Choroid plexus epithelial cell (primary cell): ENCODE measurements around the gene ZC3H10.

Experiments used
- DNase-seq: peaks from one replicate; pipeline ENCODE4 v3.0.0-alpha.2; 2010; ENCODE audit warnings: low read depth
- H3K4me3 ChIP-seq: 2 replicates; pipeline ENCODE4 v1.5.1; 2011; ENCODE audit warnings: low read depth, mild to moderate bottlenecking, control low read depth, low read length, moderate library complexity
- CTCF ChIP-seq: conservative IDR thresholded peaks from 2 replicates; pipeline ENCODE4 v1.5.1; 2011; ENCODE audit warnings: low read depth, mild to moderate bottlenecking, control low read depth, inconsistent platforms, low read length, moderate library complexity

Gene ZC3H10

GRCh38 chr12:56146492-56147460, 28.7 kb downstream of the ZC3H10 start:
- TF ChIP-seq CTCF: no peak
- no peak for DNase-seq

GRCh38 chr12:56150563-56150962, 32.5 kb downstream of the ZC3H10 start:
- TF ChIP-seq CTCF: no peak
- peak; percentile 73 for DNase-seq
- H3K4me3 ChIP-seq: no peak overlapping the region

More at GRCh38 chr12:56146492-56147460, 28.7 kb downstream of the ZC3H10 start:
- no peak overlapping the region for H3K4me3 ChIP-seq

- peak; percentile 38 for DNase-seq
- H3K4me3 ChIP-seq: peak overlapping the region; percentile 62
- TF ChIP-seq CTCF: peak; percentile 53
Observed at GRCh38 chr12:56151672-56152131, 33.6 kb downstream of the ZC3H10 start.

GRCh38 chr12:56152132-56152755, 34.2 kb downstream of the ZC3H10 start, which contains the start of gene MYL6B:
MYL6B (plus strand) TSS chr12:56152587; CDS start chr12:56153919, 1,332 bp downstream.
- TF ChIP-seq CTCF: no peak
- DNase-seq: peak; percentile 92
- peak within 1 kb of the TSS; percentile 62 for H3K4me3 ChIP-seq

- peak overlapping the region; percentile 62 for H3K4me3 ChIP-seq
- TF ChIP-seq CTCF: no peak
- no peak for DNase-seq
Observed at GRCh38 chr12:56152756-56153677, 35.0 kb downstream of the ZC3H10 start.

GRCh38 chr12:56153678-56154065, 35.6 kb downstream of the ZC3H10 start:
- no peak overlapping the region for H3K4me3 ChIP-seq
- DNase-seq: no peak
- no peak for TF ChIP-seq CTCF
